Epithelial cell of proximal tubule (primary cell): ENCODE measurements around the gene PGBD5. TPM values are rescaled to one million over a fixed set of nuclear protein-coding genes. Genes with fewer than 3 reads are reported as not detected.

Experiments used
- DNase-seq: peaks from one replicate; pipeline ENCODE4 v3.0.0-alpha.2; 2011; ENCODE audit warnings: low read depth
- H3K4me3 ChIP-seq: 2 replicates; pipeline ENCODE4 v1.5.1; 2011; ENCODE audit warnings: low read depth, mild to moderate bottlenecking, low read length
- CTCF ChIP-seq: conservative IDR thresholded peaks from 2 replicates; pipeline ENCODE4 v1.5.1; 2012; ENCODE audit warnings: low read depth, mild to moderate bottlenecking, low read length
- total RNA-seq: library from RNA; depleted of rRNA; stranded (reverse); fragments of >200 nt; gene quantifications from 2 replicates; pipeline ENCODE4 v1.2.3, GENCODE V29; 2015

PGBD5 gene
- total RNA-seq, 1 donor from 2014 or later, result 18.0 TPM

- TF ChIP-seq CTCF, result no peak
- no peak overlapping the region for H3K4me3 ChIP-seq
- DNase-seq, result no peak
These were observed 139.8 kb downstream of the PGBD5 start for GRCh38 chr1:230286166-230286889.

GRCh38 chr1:230285351-230285750, 140.8 kb downstream of the PGBD5 start:
- no peak overlapping the region for H3K4me3 ChIP-seq
- TF ChIP-seq CTCF, result no peak
- no peak for DNase-seq

- H3K4me3 ChIP-seq, result no peak overlapping the region
- DNase-seq, result no peak
- no peak for TF ChIP-seq CTCF
These were observed 141.2 kb downstream of the PGBD5 start for GRCh38 chr1:230284891-230285290.

- H3K4me3 ChIP-seq, result no peak overlapping the region
- DNase-seq, result no peak
- no peak for TF ChIP-seq CTCF
These were observed 142.5 kb downstream of the PGBD5 start for GRCh38 chr1:230283678-230284077.

- DNase-seq, result no peak
- TF ChIP-seq CTCF, result no peak
These were observed 144.0 kb downstream of the PGBD5 start for GRCh38 chr1:230282157-230282556.

GRCh38 chr1:230281556-230281955, 144.6 kb downstream of the PGBD5 start:
- TF ChIP-seq CTCF, result no peak
- H3K4me3 ChIP-seq, result no peak overlapping the region
- no peak for DNase-seq

More at GRCh38 chr1:230282157-230282556, 144.0 kb downstream of the PGBD5 start:
- no peak overlapping the region for H3K4me3 ChIP-seq

GRCh38 chr1:230280906-230281413, 145.2 kb downstream of the PGBD5 start:
- TF ChIP-seq CTCF, result no peak
- no peak for DNase-seq
- H3K4me3 ChIP-seq, result no peak overlapping the region
